ENCODE measurements around the gene TUBGCP2.

The TUBGCP2 gene

DNA sequence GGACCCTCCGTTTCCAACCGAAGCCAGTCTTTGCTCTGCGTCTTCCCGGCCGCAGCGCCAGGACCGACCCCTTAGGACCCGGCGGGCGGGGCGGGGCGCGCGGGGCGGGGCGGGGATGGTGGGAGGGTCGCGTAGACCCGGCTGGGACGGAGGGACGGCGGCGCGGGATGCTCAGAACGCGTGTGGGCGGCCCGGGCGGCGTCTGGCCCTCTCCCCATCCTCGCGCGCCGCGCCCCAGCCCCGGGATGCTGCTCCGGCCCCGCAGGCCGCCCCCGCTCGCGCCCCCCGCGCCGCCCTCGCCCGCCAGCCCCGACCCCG lies 78.7 kb downstream of the TUBGCP2 start, which contains the start of gene UTF1:
TSS of gene UTF1 (plus strand) at position 174 of the 318 bp plus-strand sequence. CDS start at position 246, 72 bp downstream.
- Mint-ChIP-seq H3K4me1 (peaks cover 59% of the 10 kb centered on the region), H3K4me3 (peak within 1 kb of the TSS; percentile 76), H3K27me3 (ENCODE audit: low read depth, poor library complexity) (peaks cover 87% of the 10 kb centered on the region), H3K27ac (no peak within 1 kb of the TSS), H3K9me3 (peaks cover 8% of the 10 kb centered on the region), H3K36me3 (ENCODE audit: low read depth) (no peaks in the 10 kb centered on the region)
- TF ChIP-seq, protein P1, sequence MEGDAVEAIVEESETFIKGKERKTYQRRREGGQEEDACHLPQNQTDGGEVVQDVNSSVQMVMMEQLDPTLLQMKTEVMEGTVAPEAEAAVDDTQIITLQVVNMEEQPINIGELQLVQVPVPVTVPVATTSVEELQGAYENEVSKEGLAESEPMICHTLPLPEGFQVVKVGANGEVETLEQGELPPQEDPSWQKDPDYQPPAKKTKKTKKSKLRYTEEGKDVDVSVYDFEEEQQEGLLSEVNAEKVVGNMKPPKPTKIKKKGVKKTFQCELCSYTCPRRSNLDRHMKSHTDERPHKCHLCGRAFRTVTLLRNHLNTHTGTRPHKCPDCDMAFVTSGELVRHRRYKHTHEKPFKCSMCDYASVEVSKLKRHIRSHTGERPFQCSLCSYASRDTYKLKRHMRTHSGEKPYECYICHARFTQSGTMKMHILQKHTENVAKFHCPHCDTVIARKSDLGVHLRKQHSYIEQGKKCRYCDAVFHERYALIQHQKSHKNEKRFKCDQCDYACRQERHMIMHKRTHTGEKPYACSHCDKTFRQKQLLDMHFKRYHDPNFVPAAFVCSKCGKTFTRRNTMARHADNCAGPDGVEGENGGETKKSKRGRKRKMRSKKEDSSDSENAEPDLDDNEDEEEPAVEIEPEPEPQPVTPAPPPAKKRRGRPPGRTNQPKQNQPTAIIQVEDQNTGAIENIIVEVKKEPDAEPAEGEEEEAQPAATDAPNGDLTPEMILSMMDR (IDR thresholded peaks at IDR 0.05) = no peak
- peak; percentile 60 for DNase-seq

DNA sequence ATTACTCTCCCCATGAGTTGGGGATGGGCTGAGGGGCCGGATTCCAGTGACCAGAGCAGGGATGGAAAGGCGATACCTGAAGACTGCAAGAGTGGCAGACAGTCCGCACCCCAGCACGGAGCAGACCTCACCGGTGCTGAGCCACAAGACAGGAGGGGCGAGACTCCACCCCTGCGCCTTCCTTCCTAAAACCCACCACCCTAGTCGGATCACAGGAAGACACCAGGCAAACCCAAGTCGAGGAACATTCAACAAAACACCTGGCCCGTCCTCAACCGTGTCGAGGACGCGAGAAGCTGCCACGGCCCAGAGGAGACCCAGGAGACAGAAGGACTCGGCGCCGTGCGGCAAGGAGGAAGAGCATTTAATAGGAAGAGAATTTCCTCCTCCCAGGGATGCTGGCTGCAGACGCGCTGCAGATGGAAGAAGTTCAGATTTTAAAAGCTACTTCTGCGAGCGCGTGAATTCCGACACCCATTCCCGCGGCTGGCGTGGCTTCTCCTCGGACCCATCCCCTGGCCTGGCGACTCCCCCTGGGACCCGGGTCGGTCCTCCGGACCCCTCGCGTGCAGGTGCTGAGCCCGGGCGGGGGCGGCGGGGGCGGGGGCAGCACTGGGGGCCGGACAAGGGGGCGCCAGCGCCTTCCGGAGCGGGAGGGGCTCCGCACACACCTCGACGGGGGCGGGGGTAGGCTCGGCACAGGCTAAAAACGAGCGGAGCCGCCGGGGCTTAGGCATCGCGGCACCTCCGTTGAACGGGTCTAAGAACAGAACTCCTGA lies 79.2 kb downstream of the TUBGCP2 start:
- TF ChIP-seq, protein P1 (IDR thresholded peaks at IDR 0.05) = no peak
- peak overlapping the region; percentile 76 for H3K4me3 Mint-ChIP-seq
- peaks cover 8% of the 10 kb centered on the region for H3K9me3 Mint-ChIP-seq

More for the DNA sequence above, 79.2 kb downstream of the TUBGCP2 start:
- Mint-ChIP-seq H3K4me1 (peaks cover 65% of the 10 kb centered on the region), H3K27ac (no peak overlapping the region), H3K27me3 (ENCODE audit: low read depth, poor library complexity) (peaks cover 84% of the 10 kb centered on the region), H3K36me3 (ENCODE audit: low read depth) (no peaks in the 10 kb centered on the region)
- DNase-seq = no peak
